ENCODE results near the gene PNPLA1. TPM values are rescaled to one million over a fixed set of nuclear protein-coding genes. Genes with fewer than 3 reads are reported as not detected.

PNPLA1 gene
- total RNA-seq, 2 donors from 2014 or later = 2.0 TPM; not detected in 1

GRCh38 chr6:36248980-36249379, 20.9 kb upstream of the PNPLA1 start:
- no peaks in the 10 kb centered on the region for H3K9me3 ChIP-seq
- 73% methylated on average over 1 of the region's 1 CpG for WGBS
- no peak for DNase-seq (ENCODE audit: low spot score)
- H3K27ac ChIP-seq = no peak overlapping the region
- no peaks in the 10 kb centered on the region for H3K36me3 ChIP-seq
- no peak overlapping the region for H3K4me3 ChIP-seq
- intact Hi-C loops (cut with DNase I) = no loop called here
- H3K4me1 ChIP-seq (replicated peaks) = no peaks in the 10 kb centered on the region
- H3K27me3 ChIP-seq (replicated peaks; ENCODE audit: insufficient read depth) = no peaks in the 10 kb centered on the region
- TF ChIP-seq POLR2AphosphoS5 (IDR thresholded peaks at IDR 0.05) = no peak
- TF ChIP-seq POLR2A (IDR thresholded peaks at IDR 0.05) = no peak
- TF ChIP-seq, protein P1, sequence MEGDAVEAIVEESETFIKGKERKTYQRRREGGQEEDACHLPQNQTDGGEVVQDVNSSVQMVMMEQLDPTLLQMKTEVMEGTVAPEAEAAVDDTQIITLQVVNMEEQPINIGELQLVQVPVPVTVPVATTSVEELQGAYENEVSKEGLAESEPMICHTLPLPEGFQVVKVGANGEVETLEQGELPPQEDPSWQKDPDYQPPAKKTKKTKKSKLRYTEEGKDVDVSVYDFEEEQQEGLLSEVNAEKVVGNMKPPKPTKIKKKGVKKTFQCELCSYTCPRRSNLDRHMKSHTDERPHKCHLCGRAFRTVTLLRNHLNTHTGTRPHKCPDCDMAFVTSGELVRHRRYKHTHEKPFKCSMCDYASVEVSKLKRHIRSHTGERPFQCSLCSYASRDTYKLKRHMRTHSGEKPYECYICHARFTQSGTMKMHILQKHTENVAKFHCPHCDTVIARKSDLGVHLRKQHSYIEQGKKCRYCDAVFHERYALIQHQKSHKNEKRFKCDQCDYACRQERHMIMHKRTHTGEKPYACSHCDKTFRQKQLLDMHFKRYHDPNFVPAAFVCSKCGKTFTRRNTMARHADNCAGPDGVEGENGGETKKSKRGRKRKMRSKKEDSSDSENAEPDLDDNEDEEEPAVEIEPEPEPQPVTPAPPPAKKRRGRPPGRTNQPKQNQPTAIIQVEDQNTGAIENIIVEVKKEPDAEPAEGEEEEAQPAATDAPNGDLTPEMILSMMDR (IDR thresholded peaks at IDR 0.05) = no peak

DNA sequence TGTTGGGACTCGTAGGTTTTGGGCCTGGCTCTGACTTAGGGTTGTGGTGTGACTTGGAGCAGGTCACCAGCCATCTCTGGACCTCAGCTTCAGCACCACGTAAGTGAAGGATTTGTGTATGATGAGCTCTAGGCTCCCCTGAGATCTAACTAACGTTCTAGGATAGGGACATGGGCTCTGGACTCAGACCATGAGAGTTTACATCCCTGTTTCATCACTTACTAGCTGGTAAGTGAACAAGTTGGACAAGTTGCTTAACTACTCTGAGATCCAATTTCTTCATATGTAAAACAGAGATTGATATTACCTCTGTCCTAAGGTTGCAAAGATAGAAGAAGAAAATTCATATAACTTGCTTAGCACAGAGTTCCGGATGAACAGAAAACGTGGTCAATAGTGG, 20.3 kb upstream of the PNPLA1 start:
- H3K27me3 ChIP-seq (replicated peaks; ENCODE audit: insufficient read depth) = no peaks in the 10 kb centered on the region
- TF ChIP-seq POLR2AphosphoS5 (IDR thresholded peaks at IDR 0.05) (no peak), POLR2A (IDR thresholded peaks at IDR 0.05) (no peak)
- TF ChIP-seq, protein P1 (IDR thresholded peaks at IDR 0.05) = no peak
- H3K9me3 ChIP-seq = no peaks in the 10 kb centered on the region
- H3K36me3 ChIP-seq = no peaks in the 10 kb centered on the region
- intact Hi-C loops (cut with DNase I) = no loop called here
- no peaks in the 10 kb centered on the region for H3K4me1 ChIP-seq (replicated peaks)
- H3K4me3 ChIP-seq = no peak overlapping the region
- H3K27ac ChIP-seq = no peak overlapping the region
- no peak for DNase-seq (ENCODE audit: low spot score)
- WGBS = 66% methylated on average over 5 of the region's 5 CpGs

DNA sequence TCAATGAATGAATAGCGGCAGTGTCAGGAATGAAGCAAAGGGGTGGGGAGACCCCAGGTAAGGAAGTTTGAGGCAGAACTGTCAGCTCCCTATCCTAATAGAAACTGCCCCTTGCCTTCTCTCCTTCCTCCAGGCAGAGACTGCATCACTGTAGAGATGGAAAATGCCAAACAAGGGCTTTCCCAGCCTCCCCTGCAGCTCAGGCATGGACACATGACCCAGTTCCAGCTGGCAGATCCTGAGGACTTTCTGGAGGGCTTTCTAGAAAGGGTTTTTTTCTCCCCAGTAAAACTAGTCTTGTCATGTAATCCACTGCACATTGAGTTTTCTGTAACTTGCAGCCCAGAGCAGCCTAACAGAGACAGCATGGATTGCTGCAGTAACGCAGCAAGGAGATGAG, 17.9 kb upstream of the PNPLA1 start:
- H3K27me3 ChIP-seq (replicated peaks; ENCODE audit: insufficient read depth) = no peaks in the 10 kb centered on the region
- TF ChIP-seq, protein P1 (IDR thresholded peaks at IDR 0.05) = no peak
- TF ChIP-seq POLR2A (IDR thresholded peaks at IDR 0.05) (no peak), POLR2AphosphoS5 (IDR thresholded peaks at IDR 0.05) (no peak)
- no peaks in the 10 kb centered on the region for H3K4me1 ChIP-seq (replicated peaks)
- no peak overlapping the region for H3K4me3 ChIP-seq
- DNase-seq (ENCODE audit: low spot score) = no peak
- no peak overlapping the region for H3K27ac ChIP-seq
- intact Hi-C loops (cut with DNase I) = no loop called here
- no peaks in the 10 kb centered on the region for H3K36me3 ChIP-seq
- no peaks in the 10 kb centered on the region for H3K9me3 ChIP-seq
- 95% methylated on average over 2 of the region's 2 CpGs for WGBS

GRCh38 chr6:36263390-36264000, 6.4 kb upstream of the PNPLA1 start:
- no peaks in the 10 kb centered on the region for H3K36me3 ChIP-seq
- no peak overlapping the region for H3K4me3 ChIP-seq
- WGBS = 72% methylated on average over 9 of the region's 9 CpGs
- H3K27ac ChIP-seq = no peak overlapping the region
- TF ChIP-seq POLR2A (IDR thresholded peaks at IDR 0.05) (no peak), POLR2AphosphoS5 (IDR thresholded peaks at IDR 0.05) (no peak)
- TF ChIP-seq, protein P1 (IDR thresholded peaks at IDR 0.05) = no peak
- intact Hi-C loops (cut with DNase I) = no loop called here
- no peaks in the 10 kb centered on the region for H3K27me3 ChIP-seq (replicated peaks; ENCODE audit: insufficient read depth)
- no peaks in the 10 kb centered on the region for H3K4me1 ChIP-seq (replicated peaks)
- no peaks in the 10 kb centered on the region for H3K9me3 ChIP-seq
- DNase-seq (ENCODE audit: low spot score) = no peak

DNA sequence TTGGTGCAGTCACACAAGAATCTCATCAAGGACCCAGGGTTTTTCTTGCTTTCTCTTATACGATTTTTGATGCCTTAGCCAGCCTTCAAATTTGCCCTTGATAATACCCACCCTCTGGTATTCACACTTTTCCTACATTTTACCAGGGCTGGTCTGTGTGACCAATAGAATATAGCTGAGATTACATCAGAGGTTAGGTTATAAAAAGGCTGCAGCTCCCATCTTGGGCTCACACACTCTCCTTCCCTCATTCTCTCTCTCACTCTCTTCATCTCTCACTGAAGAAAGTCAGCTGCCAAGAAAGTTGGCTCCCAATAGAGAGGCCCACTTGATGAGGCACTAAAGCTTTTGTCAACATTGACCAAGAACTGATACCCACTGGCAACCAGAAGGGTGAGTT, 4.1 kb upstream of the PNPLA1 start:
- H3K4me3 ChIP-seq = no peak overlapping the region
- WGBS = 100% methylated on average over 1 of the region's 1 CpG
- intact Hi-C loops (cut with DNase I) = no loop called here
- H3K27me3 ChIP-seq (replicated peaks; ENCODE audit: insufficient read depth) = no peaks in the 10 kb centered on the region
- DNase-seq (ENCODE audit: low spot score) = no peak
- no peaks in the 10 kb centered on the region for H3K9me3 ChIP-seq
- H3K27ac ChIP-seq = no peak overlapping the region
- no peaks in the 10 kb centered on the region for H3K4me1 ChIP-seq (replicated peaks)
- no peaks in the 10 kb centered on the region for H3K36me3 ChIP-seq
- TF ChIP-seq, protein P1 (IDR thresholded peaks at IDR 0.05) = no peak
- TF ChIP-seq POLR2A (IDR thresholded peaks at IDR 0.05) = no peak
- no peak for TF ChIP-seq POLR2AphosphoS5 (IDR thresholded peaks at IDR 0.05)
